ENCODE measurements around the gene TLR7.

TLR7 gene

GRCh38 chrX:12932244-12932643, 65.4 kb downstream of the TLR7 start:
- no CpG with 5 or more reads among the region's 1 CpG for WGBS
- Histone ChIP-seq H3K4me3 (ENCODE audit: low read length) (no peak overlapping the region), H3K9ac (ENCODE audit: low read depth, low read length) (no peak overlapping the region)

GRCh38 chrX:12934850-12935249, 68.0 kb downstream of the TLR7 start:
- WGBS, result 93% methylated on average over 5 of the region's 5 CpGs
- H3K4me1 ChIP-seq (ENCODE audit: insufficient read depth, low read length), result no peaks in the 10 kb centered on the region
- no peak overlapping the region for H3K4me3 ChIP-seq (ENCODE audit: low read length)
- peaks cover 22% of the 10 kb centered on the region for H3K9me3 ChIP-seq (ENCODE audit: insufficient read depth, low read depth, low read length)
- H3K27ac ChIP-seq (ENCODE audit: low read depth, low read length), result no peak overlapping the region
- H3K27me3 ChIP-seq (ENCODE audit: insufficient read depth, low read length), result no peaks in the 10 kb centered on the region
- no peak overlapping the region for H3K9ac ChIP-seq (ENCODE audit: low read depth, low read length)
- no peaks in the 10 kb centered on the region for H3K36me3 ChIP-seq (ENCODE audit: insufficient read depth, low read length)

More at GRCh38 chrX:12932244-12932643, 65.4 kb downstream of the TLR7 start:
- no peaks in the 10 kb centered on the region for H3K4me1 ChIP-seq (ENCODE audit: insufficient read depth, low read length)
- H3K36me3 ChIP-seq (ENCODE audit: insufficient read depth, low read length), result no peaks in the 10 kb centered on the region
- no peaks in the 10 kb centered on the region for H3K27me3 ChIP-seq (ENCODE audit: insufficient read depth, low read length)
- H3K9me3 ChIP-seq (ENCODE audit: insufficient read depth, low read depth, low read length), result 0 out of 2 replicates have a peak, but pooled peaks cover 8% of the 10 kb centered on the region
- H3K27ac ChIP-seq (ENCODE audit: low read depth, low read length), result no peak overlapping the region

GRCh38 chrX:12936947-12937346, 70.1 kb downstream of the TLR7 start:
- Histone ChIP-seq H3K9ac (ENCODE audit: low read depth, low read length) (no peak overlapping the region), H3K4me1 (ENCODE audit: insufficient read depth, low read length) (no peaks in the 10 kb centered on the region), H3K27me3 (ENCODE audit: insufficient read depth, low read length) (no peaks in the 10 kb centered on the region), H3K4me3 (ENCODE audit: low read length) (no peak overlapping the region), H3K36me3 (ENCODE audit: insufficient read depth, low read length) (no peaks in the 10 kb centered on the region), H3K9me3 (ENCODE audit: insufficient read depth, low read depth, low read length) (peaks cover 22% of the 10 kb centered on the region), H3K27ac (ENCODE audit: low read depth, low read length) (no peak overlapping the region)
- no CpG with 5 or more reads among the region's 1 CpG for WGBS
